Measurements from ENCODE around the gene PRAC1. TPM values are rescaled to one million over a fixed set of nuclear protein-coding genes. Genes with fewer than 3 reads are reported as not detected.
A peak's percentile ranks its signal among the peaks of the same experiment; 100 is the strongest.

PRAC1 gene
- total and polyA plus RNA-seq, 2 donors (not counting 1 experiment from before 2014, with no cell fraction given): not detected

- no peaks in the 10 kb centered on the region for H3K79me2 ChIP-seq (ENCODE audit: control insufficient read depth, insufficient read depth, low read length)
- no peaks in the 10 kb centered on the region for H4K20me1 ChIP-seq (ENCODE audit: control insufficient read depth, extremely low read depth, insufficient read depth, low read length)
- no peak overlapping the region for H3K9ac ChIP-seq (ENCODE audit: insufficient read depth, low read length)
- H3K27ac ChIP-seq (ENCODE audit: insufficient read depth, low read length): no peak overlapping the region
- DNase-seq (ENCODE audit: low read depth in 2 of 2): no peak
- H3K9me3 ChIP-seq (ENCODE audit: control insufficient read depth, insufficient read depth, low read depth, low read length): no peaks in the 10 kb centered on the region
- no peak overlapping the region for H3K4me3 ChIP-seq (replicated peaks in 1 of 4; ENCODE audit: control extremely low read depth in 1 of 4, insufficient read depth in 1 of 4, low read depth in 3 of 4, low read length in 4 of 4)
- peaks cover 4% of the 10 kb centered on the region for H3K4me1 ChIP-seq (ENCODE audit: control insufficient read depth, extremely low read depth, insufficient read depth, low read length)
- TF ChIP-seq CTCF (conservative IDR thresholded peaks at IDR 0.05 in 1 of 2, IDR thresholded peaks at IDR 0.05 in 1 of 2; ENCODE audit: low read depth in 1 of 2, low read length in 2 of 2): no peak
- peak; percentile 46 for TF ChIP-seq EZH2 (IDR thresholded peaks at IDR 0.05; ENCODE audit: low read length, missing control alignments)
- no peak overlapping the region for H2AFZ ChIP-seq (ENCODE audit: low read length)
- no peak overlapping the region for H3K4me2 ChIP-seq (ENCODE audit: extremely low read depth, insufficient read depth, low read length)
- no peaks in the 10 kb centered on the region for H3K36me3 ChIP-seq (ENCODE audit: control insufficient read depth, insufficient read depth, low read length)
- H3K27me3 ChIP-seq (ENCODE audit: control insufficient read depth, insufficient read depth, low read length): peaks cover 87% of the 10 kb centered on the region
Observed at GRCh38 chr17:48720266-48721008, 1.9 kb downstream of the PRAC1 start.

- Histone ChIP-seq H3K27me3 (ENCODE audit: control insufficient read depth, insufficient read depth, low read length) (peaks cover 82% of the 10 kb centered on the region), H3K9ac (ENCODE audit: insufficient read depth, low read length) (no peak overlapping the region), H3K79me2 (ENCODE audit: control insufficient read depth, insufficient read depth, low read length) (no peaks in the 10 kb centered on the region), H2AFZ (ENCODE audit: low read length) (no peak overlapping the region), H4K20me1 (ENCODE audit: control insufficient read depth, extremely low read depth, insufficient read depth, low read length) (no peaks in the 10 kb centered on the region), H3K27ac (ENCODE audit: insufficient read depth, low read length) (no peak overlapping the region), H3K4me2 (ENCODE audit: extremely low read depth, insufficient read depth, low read length) (no peak overlapping the region), H3K4me3 (replicated peaks in 1 of 4; ENCODE audit: control extremely low read depth in 1 of 4, insufficient read depth in 1 of 4, low read depth in 3 of 4, low read length in 4 of 4) (no peak overlapping the region), H3K4me1 (ENCODE audit: control insufficient read depth, extremely low read depth, insufficient read depth, low read length) (peaks cover under 1% of the 10 kb centered on the region), H3K9me3 (ENCODE audit: control insufficient read depth, insufficient read depth, low read depth, low read length) (no peaks in the 10 kb centered on the region), H3K36me3 (ENCODE audit: control insufficient read depth, insufficient read depth, low read length) (no peaks in the 10 kb centered on the region)
- DNase-seq (ENCODE audit: low read depth in 2 of 2): peak in 1 of 2 donors; percentile 23
- TF ChIP-seq CTCF (conservative IDR thresholded peaks at IDR 0.05 in 1 of 2, IDR thresholded peaks at IDR 0.05 in 1 of 2; ENCODE audit: low read depth in 1 of 2, low read length in 2 of 2) (no peak), EZH2 (IDR thresholded peaks at IDR 0.05; ENCODE audit: low read length, missing control alignments) (no peak)
Observed at GRCh38 chr17:48719642-48720265, 2.6 kb downstream of the PRAC1 start.

- Histone ChIP-seq H3K9me3 (ENCODE audit: control insufficient read depth, insufficient read depth, low read depth, low read length) (no peaks in the 10 kb centered on the region), H3K4me3 (replicated peaks in 1 of 4; ENCODE audit: control extremely low read depth in 1 of 4, insufficient read depth in 1 of 4, low read depth in 3 of 4, low read length in 4 of 4) (no peak overlapping the region), H3K4me2 (ENCODE audit: extremely low read depth, insufficient read depth, low read length) (no peak overlapping the region), H3K4me1 (ENCODE audit: control insufficient read depth, extremely low read depth, insufficient read depth, low read length) (no peaks in the 10 kb centered on the region), H2AFZ (ENCODE audit: low read length) (no peak overlapping the region), H3K27ac (ENCODE audit: insufficient read depth, low read length) (no peak overlapping the region), H3K79me2 (ENCODE audit: control insufficient read depth, insufficient read depth, low read length) (no peaks in the 10 kb centered on the region), H3K9ac (ENCODE audit: insufficient read depth, low read length) (no peak overlapping the region), H3K36me3 (ENCODE audit: control insufficient read depth, insufficient read depth, low read length) (no peaks in the 10 kb centered on the region), H4K20me1 (ENCODE audit: control insufficient read depth, extremely low read depth, insufficient read depth, low read length) (no peaks in the 10 kb centered on the region), H3K27me3 (ENCODE audit: control insufficient read depth, insufficient read depth, low read length) (peaks cover 75% of the 10 kb centered on the region)
- no peak for DNase-seq (ENCODE audit: low read depth in 2 of 2)
- TF ChIP-seq EZH2 (IDR thresholded peaks at IDR 0.05; ENCODE audit: low read length, missing control alignments) (peak; percentile 90), CTCF (conservative IDR thresholded peaks at IDR 0.05 in 1 of 2, IDR thresholded peaks at IDR 0.05 in 1 of 2; ENCODE audit: low read depth in 1 of 2, low read length in 2 of 2) (no peak)
Observed at GRCh38 chr17:48718761-48719641, 3.3 kb downstream of the PRAC1 start.

Measured in fibroblast of lung (primary cell).